ENCODE measurements around the gene ACSM5. TPM values are rescaled to one million over a fixed set of nuclear protein-coding genes. Genes with fewer than 3 reads are reported as not detected.

The ACSM5 gene
- total and polyA plus RNA-seq, 4 donors, result 4.2 to 240 (median 156) TPM

DNA sequence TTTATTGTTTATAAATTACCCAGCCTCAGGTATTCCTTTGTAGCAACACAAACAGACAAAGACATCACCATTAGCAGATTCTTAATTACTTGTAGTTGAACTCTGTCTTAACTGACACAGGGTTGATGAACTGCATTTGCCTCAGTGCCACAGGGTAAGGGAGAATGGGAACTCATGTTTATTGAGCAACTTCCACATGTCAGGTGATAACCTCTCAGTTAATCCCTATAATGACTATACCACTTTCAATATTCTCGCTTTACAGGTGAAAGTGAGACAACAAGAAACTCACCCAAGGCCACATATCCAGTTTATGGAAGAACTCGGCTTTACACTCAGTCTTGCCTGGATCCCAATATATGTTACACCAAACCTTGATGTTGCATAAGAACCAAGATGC is 13.4 kb upstream of the ACSM5 start:
- H3K4me1 ChIP-seq (ENCODE audit: control insufficient read depth in 4 of 4, insufficient read depth in 4 of 4, low read length in 3 of 4), result peaks cover 0 to 18% (median 7%) of the 10 kb centered on the region in 4 donors
- no peak overlapping the region for H3K4me3 ChIP-seq (ENCODE audit: low read depth in 1 of 3, low read length in 3 of 3)
- no peak overlapping the region for H3K27ac ChIP-seq (ENCODE audit: low read depth in 1 of 2, low read length in 2 of 2)
- H3K27me3 ChIP-seq (ENCODE audit: control insufficient read depth in 4 of 4, insufficient read depth in 4 of 4, low read length in 3 of 4), result no peaks in the 10 kb centered on the region
- TF ChIP-seq YY1 (IDR thresholded peaks at IDR 0.05) (no peak), JUND (IDR thresholded peaks at IDR 0.05) (no peak), SP1 (IDR thresholded peaks at IDR 0.05) (no peak), HNF4G (IDR thresholded peaks at IDR 0.05) (no peak), CTCF (IDR thresholded peaks at IDR 0.05; ENCODE audit: low read depth, low read length, missing input control) (no peak), FOXA2 (IDR thresholded peaks at IDR 0.05) (no peak)
- TF ChIP-seq, protein P1, sequence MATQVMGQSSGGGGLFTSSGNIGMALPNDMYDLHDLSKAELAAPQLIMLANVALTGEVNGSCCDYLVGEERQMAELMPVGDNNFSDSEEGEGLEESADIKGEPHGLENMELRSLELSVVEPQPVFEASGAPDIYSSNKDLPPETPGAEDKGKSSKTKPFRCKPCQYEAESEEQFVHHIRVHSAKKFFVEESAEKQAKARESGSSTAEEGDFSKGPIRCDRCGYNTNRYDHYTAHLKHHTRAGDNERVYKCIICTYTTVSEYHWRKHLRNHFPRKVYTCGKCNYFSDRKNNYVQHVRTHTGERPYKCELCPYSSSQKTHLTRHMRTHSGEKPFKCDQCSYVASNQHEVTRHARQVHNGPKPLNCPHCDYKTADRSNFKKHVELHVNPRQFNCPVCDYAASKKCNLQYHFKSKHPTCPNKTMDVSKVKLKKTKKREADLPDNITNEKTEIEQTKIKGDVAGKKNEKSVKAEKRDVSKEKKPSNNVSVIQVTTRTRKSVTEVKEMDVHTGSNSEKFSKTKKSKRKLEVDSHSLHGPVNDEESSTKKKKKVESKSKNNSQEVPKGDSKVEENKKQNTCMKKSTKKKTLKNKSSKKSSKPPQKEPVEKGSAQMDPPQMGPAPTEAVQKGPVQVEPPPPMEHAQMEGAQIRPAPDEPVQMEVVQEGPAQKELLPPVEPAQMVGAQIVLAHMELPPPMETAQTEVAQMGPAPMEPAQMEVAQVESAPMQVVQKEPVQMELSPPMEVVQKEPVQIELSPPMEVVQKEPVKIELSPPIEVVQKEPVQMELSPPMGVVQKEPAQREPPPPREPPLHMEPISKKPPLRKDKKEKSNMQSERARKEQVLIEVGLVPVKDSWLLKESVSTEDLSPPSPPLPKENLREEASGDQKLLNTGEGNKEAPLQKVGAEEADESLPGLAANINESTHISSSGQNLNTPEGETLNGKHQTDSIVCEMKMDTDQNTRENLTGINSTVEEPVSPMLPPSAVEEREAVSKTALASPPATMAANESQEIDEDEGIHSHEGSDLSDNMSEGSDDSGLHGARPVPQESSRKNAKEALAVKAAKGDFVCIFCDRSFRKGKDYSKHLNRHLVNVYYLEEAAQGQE (IDR thresholded peaks at IDR 0.05), result no peak
- TF ChIP-seq, protein P2, sequence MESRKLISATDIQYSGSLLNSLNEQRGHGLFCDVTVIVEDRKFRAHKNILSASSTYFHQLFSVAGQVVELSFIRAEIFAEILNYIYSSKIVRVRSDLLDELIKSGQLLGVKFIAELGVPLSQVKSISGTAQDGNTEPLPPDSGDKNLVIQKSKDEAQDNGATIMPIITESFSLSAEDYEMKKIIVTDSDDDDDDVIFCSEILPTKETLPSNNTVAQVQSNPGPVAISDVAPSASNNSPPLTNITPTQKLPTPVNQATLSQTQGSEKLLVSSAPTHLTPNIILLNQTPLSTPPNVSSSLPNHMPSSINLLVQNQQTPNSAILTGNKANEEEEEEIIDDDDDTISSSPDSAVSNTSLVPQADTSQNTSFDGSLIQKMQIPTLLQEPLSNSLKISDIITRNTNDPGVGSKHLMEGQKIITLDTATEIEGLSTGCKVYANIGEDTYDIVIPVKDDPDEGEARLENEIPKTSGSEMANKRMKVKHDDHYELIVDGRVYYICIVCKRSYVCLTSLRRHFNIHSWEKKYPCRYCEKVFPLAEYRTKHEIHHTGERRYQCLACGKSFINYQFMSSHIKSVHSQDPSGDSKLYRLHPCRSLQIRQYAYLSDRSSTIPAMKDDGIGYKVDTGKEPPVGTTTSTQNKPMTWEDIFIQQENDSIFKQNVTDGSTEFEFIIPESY (IDR thresholded peaks at IDR 0.05), result no peak
- H3K36me3 ChIP-seq (ENCODE audit: control insufficient read depth in 4 of 4, insufficient read depth in 3 of 4, low read depth in 1 of 4, low read length in 3 of 4), result no peaks in the 10 kb centered on the region
- no peaks in the 10 kb centered on the region for H3K9me3 ChIP-seq (ENCODE audit: control insufficient read depth in 4 of 4, low read length in 3 of 4)
- 91% methylated on average over 2 of the region's 2 CpGs for WGBS
- no peak for DNase-seq (ENCODE audit: low spot score)
- no peak overlapping the region for H3K9ac ChIP-seq (ENCODE audit: low read depth in 1 of 2, low read length in 2 of 2)

- H3K9ac ChIP-seq (ENCODE audit: low read depth in 1 of 2, low read length in 2 of 2), result no peak overlapping the region
- no peak for DNase-seq (ENCODE audit: low spot score)
- no peak overlapping the region for H3K27ac ChIP-seq (ENCODE audit: low read depth in 1 of 2, low read length in 2 of 2)
- 97% methylated on average over 7 of the region's 7 CpGs for WGBS
- H3K9me3 ChIP-seq (ENCODE audit: control insufficient read depth in 4 of 4, low read length in 3 of 4), result no peaks in the 10 kb centered on the region
- no peaks in the 10 kb centered on the region for H3K36me3 ChIP-seq (ENCODE audit: control insufficient read depth in 4 of 4, insufficient read depth in 3 of 4, low read depth in 1 of 4, low read length in 3 of 4)
- TF ChIP-seq RXRA (IDR thresholded peaks at IDR 0.05) (no peak), NR2F2 (IDR thresholded peaks at IDR 0.05) (no peak), FOXA1 (IDR thresholded peaks at IDR 0.05) (no peak), MAX (IDR thresholded peaks at IDR 0.05) (no peak), CTCF (IDR thresholded peaks at IDR 0.05; ENCODE audit: low read depth, low read length, missing input control) (no peak), HNF4G (IDR thresholded peaks at IDR 0.05) (no peak), GABPA (IDR thresholded peaks at IDR 0.05 in 1 of 2, conservative IDR thresholded peaks at IDR 0.05 in 1 of 2) (no peak), TAF1 (conservative IDR thresholded peaks at IDR 0.05) (no peak), HNF4A (conservative IDR thresholded peaks at IDR 0.05) (no peak), JUND (IDR thresholded peaks at IDR 0.05) (no peak)
- TF ChIP-seq, protein P2 (IDR thresholded peaks at IDR 0.05), result no peak
- H3K4me1 ChIP-seq (ENCODE audit: control insufficient read depth in 4 of 4, insufficient read depth in 4 of 4, low read length in 3 of 4), result peaks cover 0 to 18% (median 7%) of the 10 kb centered on the region in 4 donors
- H3K27me3 ChIP-seq (ENCODE audit: control insufficient read depth in 4 of 4, insufficient read depth in 4 of 4, low read length in 3 of 4), result no peaks in the 10 kb centered on the region
- H3K4me3 ChIP-seq (ENCODE audit: low read depth in 1 of 3, low read length in 3 of 3), result no peak overlapping the region
These were observed 12.4 kb upstream of the ACSM5 start for GRCh38 chr16:20396846-20397467.
